ENCODE results near the gene PCBP3. TPM values are rescaled to one million over a fixed set of nuclear protein-coding genes. Genes with fewer than 3 reads are reported as not detected.

The PCBP3 gene
- total RNA-seq, 2 donors from 2014 or later, result 11.6 to 16.5 TPM

- peaks cover 19% of the 10 kb centered on the region for H3K4me1 Mint-ChIP-seq
- peak overlapping the region; percentile 95 for H3K27ac Mint-ChIP-seq
- H3K9me3 Mint-ChIP-seq, result no peaks in the 10 kb centered on the region
- no peaks in the 10 kb centered on the region for H3K36me3 Mint-ChIP-seq (ENCODE audit: low read depth)
- H3K27me3 Mint-ChIP-seq, result no peaks in the 10 kb centered on the region
- ATAC-seq (replicated peaks), result no peak
- peak overlapping the region; percentile 69 for H3K4me3 Mint-ChIP-seq
Measured at GRCh38 chr21:45768740-45769048, 125.2 kb downstream of the PCBP3 start.

GRCh38 chr21:45769294-45769693, 125.8 kb downstream of the PCBP3 start:
- no peaks in the 10 kb centered on the region for H3K9me3 Mint-ChIP-seq
- peaks cover 19% of the 10 kb centered on the region for H3K4me1 Mint-ChIP-seq
- H3K4me3 Mint-ChIP-seq, result peak overlapping the region; percentile 69
- no peak for ATAC-seq (replicated peaks)
- H3K27me3 Mint-ChIP-seq, result no peaks in the 10 kb centered on the region
- no peaks in the 10 kb centered on the region for H3K36me3 Mint-ChIP-seq (ENCODE audit: low read depth)
- peak overlapping the region; percentile 63 for H3K27ac Mint-ChIP-seq

- H3K9me3 Mint-ChIP-seq, result no peaks in the 10 kb centered on the region
- H3K27me3 Mint-ChIP-seq, result no peaks in the 10 kb centered on the region
- no peak for ATAC-seq (replicated peaks)
- peak overlapping the region; percentile 63 for H3K27ac Mint-ChIP-seq
- peak overlapping the region; percentile 69 for H3K4me3 Mint-ChIP-seq
- H3K36me3 Mint-ChIP-seq (ENCODE audit: low read depth), result no peaks in the 10 kb centered on the region
- H3K4me1 Mint-ChIP-seq, result peaks cover 19% of the 10 kb centered on the region
Measured at GRCh38 chr21:45769896-45770295, 126.4 kb downstream of the PCBP3 start.

GRCh38 chr21:45772180-45772579, 128.7 kb downstream of the PCBP3 start:
- ATAC-seq (replicated peaks), result no peak
- Mint-ChIP-seq H3K36me3 (ENCODE audit: low read depth) (no peaks in the 10 kb centered on the region), H3K27me3 (peaks cover 9% of the 10 kb centered on the region), H3K4me3 (no peak overlapping the region), H3K27ac (no peak overlapping the region), H3K9me3 (peaks cover 8% of the 10 kb centered on the region), H3K4me1 (peaks cover 12% of the 10 kb centered on the region)

GRCh38 chr21:45774291-45774690, 130.8 kb downstream of the PCBP3 start:
- no peak overlapping the region for H3K4me3 Mint-ChIP-seq
- H3K9me3 Mint-ChIP-seq, result peaks cover 14% of the 10 kb centered on the region
- no peak overlapping the region for H3K27ac Mint-ChIP-seq
- H3K36me3 Mint-ChIP-seq (ENCODE audit: low read depth), result no peaks in the 10 kb centered on the region
- no peaks in the 10 kb centered on the region for H3K4me1 Mint-ChIP-seq
- peaks cover 16% of the 10 kb centered on the region for H3K27me3 Mint-ChIP-seq
- no peak for ATAC-seq (replicated peaks)

GRCh38 chr21:45776971-45777370, 133.4 kb downstream of the PCBP3 start:
- no peak overlapping the region for H3K27ac Mint-ChIP-seq
- H3K27me3 Mint-ChIP-seq, result peaks cover 21% of the 10 kb centered on the region
- H3K9me3 Mint-ChIP-seq, result peaks cover 14% of the 10 kb centered on the region
- ATAC-seq (replicated peaks), result no peak
- H3K4me1 Mint-ChIP-seq, result no peaks in the 10 kb centered on the region
- H3K36me3 Mint-ChIP-seq (ENCODE audit: low read depth), result no peaks in the 10 kb centered on the region
- no peak overlapping the region for H3K4me3 Mint-ChIP-seq

GRCh38 chr21:45778686-45779085, 135.2 kb downstream of the PCBP3 start:
- ATAC-seq (replicated peaks), result no peak
- peaks cover 21% of the 10 kb centered on the region for H3K27me3 Mint-ChIP-seq
- H3K4me1 Mint-ChIP-seq, result no peaks in the 10 kb centered on the region
- no peaks in the 10 kb centered on the region for H3K36me3 Mint-ChIP-seq (ENCODE audit: low read depth)
- H3K27ac Mint-ChIP-seq, result no peak overlapping the region
- no peak overlapping the region for H3K4me3 Mint-ChIP-seq
- H3K9me3 Mint-ChIP-seq, result peaks cover 14% of the 10 kb centered on the region

- Mint-ChIP-seq H3K4me1 (no peaks in the 10 kb centered on the region), H3K36me3 (ENCODE audit: low read depth) (no peaks in the 10 kb centered on the region), H3K9me3 (peaks cover 14% of the 10 kb centered on the region), H3K27me3 (peaks cover 21% of the 10 kb centered on the region), H3K4me3 (no peak overlapping the region), H3K27ac (no peak overlapping the region)
- ATAC-seq (replicated peaks), result no peak
Measured at GRCh38 chr21:45779226-45779625, 135.7 kb downstream of the PCBP3 start.

GRCh38 chr21:45780647-45781046, 137.1 kb downstream of the PCBP3 start:
- Mint-ChIP-seq H3K36me3 (ENCODE audit: low read depth) (no peaks in the 10 kb centered on the region), H3K9me3 (peaks cover 14% of the 10 kb centered on the region), H3K4me1 (no peaks in the 10 kb centered on the region), H3K27me3 (peaks cover 21% of the 10 kb centered on the region), H3K27ac (no peak overlapping the region), H3K4me3 (no peak overlapping the region)
- ATAC-seq (replicated peaks), result no peak

GRCh38 chr21:45781741-45782140, 138.2 kb downstream of the PCBP3 start:
- peak; percentile 49 for ATAC-seq (replicated peaks)
- peaks cover 16% of the 10 kb centered on the region for H3K27me3 Mint-ChIP-seq
- H3K36me3 Mint-ChIP-seq (ENCODE audit: low read depth), result no peaks in the 10 kb centered on the region
- H3K9me3 Mint-ChIP-seq, result peaks cover 11% of the 10 kb centered on the region
- no peak overlapping the region for H3K27ac Mint-ChIP-seq
- H3K4me1 Mint-ChIP-seq, result no peaks in the 10 kb centered on the region
- H3K4me3 Mint-ChIP-seq, result no peak overlapping the region

- no peaks in the 10 kb centered on the region for H3K4me1 Mint-ChIP-seq
Measured at GRCh38 chr21:45786660-45787059, 143.1 kb downstream of the PCBP3 start.

GRCh38 chr21:45787371-45787770, 143.8 kb downstream of the PCBP3 start:
- H3K27ac Mint-ChIP-seq, result no peak overlapping the region
- no peaks in the 10 kb centered on the region for H3K27me3 Mint-ChIP-seq
- no peaks in the 10 kb centered on the region for H3K9me3 Mint-ChIP-seq
- ATAC-seq (replicated peaks), result no peak
- no peaks in the 10 kb centered on the region for H3K36me3 Mint-ChIP-seq (ENCODE audit: low read depth)
- no peak overlapping the region for H3K4me3 Mint-ChIP-seq
- H3K4me1 Mint-ChIP-seq, result no peaks in the 10 kb centered on the region

More at GRCh38 chr21:45786660-45787059, 143.1 kb downstream of the PCBP3 start:
- no peak overlapping the region for H3K4me3 Mint-ChIP-seq
- H3K36me3 Mint-ChIP-seq (ENCODE audit: low read depth), result no peaks in the 10 kb centered on the region
- no peak overlapping the region for H3K27ac Mint-ChIP-seq
- H3K27me3 Mint-ChIP-seq, result no peaks in the 10 kb centered on the region
- ATAC-seq (replicated peaks), result no peak
- H3K9me3 Mint-ChIP-seq, result no peaks in the 10 kb centered on the region

GRCh38 chr21:45788198-45788597, 144.7 kb downstream of the PCBP3 start:
- ATAC-seq (replicated peaks), result no peak
- Mint-ChIP-seq H3K36me3 (ENCODE audit: low read depth) (no peaks in the 10 kb centered on the region), H3K27me3 (no peaks in the 10 kb centered on the region), H3K4me3 (no peak overlapping the region), H3K9me3 (no peaks in the 10 kb centered on the region), H3K4me1 (no peaks in the 10 kb centered on the region), H3K27ac (no peak overlapping the region)

- Mint-ChIP-seq H3K27ac (no peak overlapping the region), H3K27me3 (no peaks in the 10 kb centered on the region)
Measured at GRCh38 chr21:45788637-45789506, 145.3 kb downstream of the PCBP3 start.

GRCh38 chr21:45790427-45790826, 146.9 kb downstream of the PCBP3 start:
- Mint-ChIP-seq H3K36me3 (ENCODE audit: low read depth) (no peaks in the 10 kb centered on the region), H3K27ac (peak overlapping the region; percentile 21), H3K27me3 (no peaks in the 10 kb centered on the region), H3K9me3 (no peaks in the 10 kb centered on the region), H3K4me3 (no peak overlapping the region), H3K4me1 (no peaks in the 10 kb centered on the region)
- no peak for ATAC-seq (replicated peaks)

More at GRCh38 chr21:45788637-45789506, 145.3 kb downstream of the PCBP3 start:
- Mint-ChIP-seq H3K9me3 (no peaks in the 10 kb centered on the region), H3K4me3 (no peak overlapping the region), H3K36me3 (ENCODE audit: low read depth) (no peaks in the 10 kb centered on the region), H3K4me1 (no peaks in the 10 kb centered on the region)
- ATAC-seq (replicated peaks), result no peak
